ENCODE measurements around the gene CALCR. TPM values are rescaled to one million over a fixed set of nuclear protein-coding genes. Genes with fewer than 3 reads are reported as not detected.

CALCR gene
- total RNA-seq (2014; rRNA removed; shearing (Covaris generic); ENCODE audit: low replicate concordance) = not detected in 2 replicates

DNA sequence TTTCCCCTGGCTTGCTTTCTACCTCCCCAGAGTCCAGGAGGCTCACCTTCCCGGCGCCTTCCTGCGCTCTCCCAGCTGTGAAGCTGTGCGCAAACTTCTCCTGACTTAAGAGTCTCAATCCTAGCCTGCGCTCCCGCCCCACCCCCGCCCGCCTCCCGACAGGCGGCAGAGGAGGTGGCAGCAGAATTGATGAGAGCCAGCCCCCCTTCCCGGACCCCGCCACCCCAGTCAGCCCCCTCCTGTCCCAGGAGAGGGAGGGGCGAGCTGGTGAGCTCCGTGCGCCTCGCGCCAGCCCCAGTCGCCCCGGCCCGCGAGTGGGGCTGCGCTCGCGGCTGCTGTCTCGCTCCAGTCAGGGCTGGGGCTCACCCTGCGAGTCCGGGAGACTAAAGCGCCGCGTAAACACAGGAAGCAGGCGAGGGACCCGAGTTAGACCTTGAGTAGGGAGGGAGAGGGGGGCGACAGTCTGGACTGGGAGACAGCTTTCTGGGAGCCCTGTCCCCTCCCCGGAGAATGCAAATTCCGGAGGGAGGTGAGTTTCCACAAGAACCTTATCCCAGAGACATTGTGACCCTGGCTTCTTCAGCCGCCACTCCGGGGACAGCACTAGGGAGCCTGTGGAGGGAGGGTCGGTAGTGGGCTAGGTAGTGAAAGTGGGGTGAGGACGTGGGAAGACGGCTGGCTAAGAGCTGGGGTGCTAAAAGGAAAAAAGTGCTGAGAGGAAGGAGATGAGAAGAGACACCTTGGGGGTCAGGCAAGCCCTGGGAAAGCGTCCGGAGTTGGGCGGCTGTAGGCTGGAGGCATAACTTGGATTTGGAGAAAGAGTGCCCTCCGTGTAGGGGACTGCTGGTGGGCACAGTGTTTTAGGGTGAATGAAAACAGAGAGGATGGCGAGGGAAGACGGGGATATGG lies at the start of gene CALCR:
Gene CALCR, minus strand, starts transcription at position 79 of the 909 bp plus-strand sequence. CDS start 87,743 bp downstream, outside the sequence.
- H3K4me3 ChIP-seq (ENCODE audit: low read length) = no peak within 1 kb of the TSS
- no peak for DNase-seq
- no peaks in the 10 kb centered on the region for H4K20me1 ChIP-seq (ENCODE audit: insufficient read depth, low read depth, low read length)
- H3K9ac ChIP-seq (ENCODE audit: low read length) = no peak within 1 kb of the TSS
- no peaks in the 10 kb centered on the region for H3K36me3 ChIP-seq (ENCODE audit: insufficient read depth, low read length)
- H3K79me2 ChIP-seq (ENCODE audit: low read length) = no peaks in the 10 kb centered on the region
- H3K27ac ChIP-seq (ENCODE audit: low read length) = no peak within 1 kb of the TSS
- no peaks in the 10 kb centered on the region for H3K4me1 ChIP-seq (ENCODE audit: low read length)
- no peaks in the 10 kb centered on the region for H3K9me3 ChIP-seq (ENCODE audit: low read length)
- no peak within 1 kb of the TSS for H3K4me2 ChIP-seq (ENCODE audit: low read depth, low read length, poor library complexity, severe bottlenecking)
- no peaks in the 10 kb centered on the region for H3K9me2 ChIP-seq (replicated peaks; ENCODE audit: insufficient read depth, low read length)
- H3K27me3 ChIP-seq (ENCODE audit: low read length) = no peaks in the 10 kb centered on the region
- no peak within 1 kb of the TSS for H2AFZ ChIP-seq (ENCODE audit: low read length)

DNA sequence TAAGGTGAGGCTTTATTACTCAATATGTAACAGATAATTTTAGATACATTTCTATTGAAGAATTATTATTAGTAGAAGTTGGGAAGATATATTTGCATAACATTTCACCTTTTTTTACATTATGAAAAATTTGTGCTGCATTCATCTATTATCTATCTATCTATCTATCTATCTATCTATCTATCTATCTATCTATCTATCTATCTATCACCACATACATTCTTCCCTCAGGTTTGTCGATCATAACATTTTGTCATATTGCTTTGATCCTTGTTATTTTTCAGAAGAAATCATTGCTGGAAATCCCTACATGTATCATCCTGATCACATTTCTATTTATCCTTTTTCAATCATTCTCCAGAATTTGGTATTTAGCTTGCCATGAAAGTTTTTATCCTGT lies 49.3 kb upstream of the CALCR start:
- H3K9me3 ChIP-seq (ENCODE audit: low read length) = no peaks in the 10 kb centered on the region
- H3K27me3 ChIP-seq (ENCODE audit: low read length) = no peaks in the 10 kb centered on the region
- H3K9ac ChIP-seq (ENCODE audit: low read length) = no peak overlapping the region
- no peaks in the 10 kb centered on the region for H3K79me2 ChIP-seq (ENCODE audit: low read length)
- no peak overlapping the region for H2AFZ ChIP-seq (ENCODE audit: low read length)
- H4K20me1 ChIP-seq (ENCODE audit: insufficient read depth, low read depth, low read length) = no peaks in the 10 kb centered on the region
- no peaks in the 10 kb centered on the region for H3K9me2 ChIP-seq (replicated peaks; ENCODE audit: insufficient read depth, low read length)
- H3K4me3 ChIP-seq (ENCODE audit: low read length) = no peak overlapping the region
- no peak overlapping the region for H3K27ac ChIP-seq (ENCODE audit: low read length)
- H3K4me1 ChIP-seq (ENCODE audit: low read length) = peaks cover 6% of the 10 kb centered on the region; the same call in 1 of the 2 replicates
- no peaks in the 10 kb centered on the region for H3K36me3 ChIP-seq (ENCODE audit: insufficient read depth, low read length)
- DNase-seq = no peak
- H3K4me2 ChIP-seq (ENCODE audit: low read depth, low read length, poor library complexity, severe bottlenecking) = no peak overlapping the region

- Histone ChIP-seq H4K20me1 (ENCODE audit: insufficient read depth, low read depth, low read length) (no peaks in the 10 kb centered on the region), H3K27me3 (ENCODE audit: low read length) (no peaks in the 10 kb centered on the region), H3K27ac (ENCODE audit: low read length) (no peak overlapping the region), H3K4me1 (ENCODE audit: low read length) (peaks cover 6% of the 10 kb centered on the region; the same call in 1 of the 2 replicates), H3K9me3 (ENCODE audit: low read length) (no peaks in the 10 kb centered on the region), H3K9ac (ENCODE audit: low read length) (no peak overlapping the region), H3K4me2 (ENCODE audit: low read depth, low read length, poor library complexity, severe bottlenecking) (no peak overlapping the region), H2AFZ (ENCODE audit: low read length) (0 out of 2 replicates have a peak overlapping the region, but pooled peaks have one; percentile 12), H3K79me2 (ENCODE audit: low read length) (no peaks in the 10 kb centered on the region), H3K36me3 (ENCODE audit: insufficient read depth, low read length) (no peaks in the 10 kb centered on the region), H3K4me3 (ENCODE audit: low read length) (no peak overlapping the region), H3K9me2 (replicated peaks; ENCODE audit: insufficient read depth, low read length) (no peaks in the 10 kb centered on the region)
- peak; percentile 65 for DNase-seq
Observed at GRCh38 chr7:93622036-93623033, 47.8 kb upstream of the CALCR start.

GRCh38 chr7:93620864-93621263 lies 46.3 kb upstream of the CALCR start:
- H4K20me1 ChIP-seq (ENCODE audit: insufficient read depth, low read depth, low read length) = no peaks in the 10 kb centered on the region
- no peak overlapping the region for H3K4me2 ChIP-seq (ENCODE audit: low read depth, low read length, poor library complexity, severe bottlenecking)
- no peak overlapping the region for H3K4me3 ChIP-seq (ENCODE audit: low read length)
- peaks cover 6% of the 10 kb centered on the region; the same call in 1 of the 2 replicates for H3K4me1 ChIP-seq (ENCODE audit: low read length)
- no peaks in the 10 kb centered on the region for H3K27me3 ChIP-seq (ENCODE audit: low read length)
- H3K36me3 ChIP-seq (ENCODE audit: insufficient read depth, low read length) = no peaks in the 10 kb centered on the region
- no peaks in the 10 kb centered on the region for H3K9me2 ChIP-seq (replicated peaks; ENCODE audit: insufficient read depth, low read length)
- no peak overlapping the region for H3K9ac ChIP-seq (ENCODE audit: low read length)
- H3K27ac ChIP-seq (ENCODE audit: low read length) = no peak overlapping the region
- H2AFZ ChIP-seq (ENCODE audit: low read length) = no peak overlapping the region
- DNase-seq = no peak
- no peaks in the 10 kb centered on the region for H3K79me2 ChIP-seq (ENCODE audit: low read length)
- no peaks in the 10 kb centered on the region for H3K9me3 ChIP-seq (ENCODE audit: low read length)

DNA sequence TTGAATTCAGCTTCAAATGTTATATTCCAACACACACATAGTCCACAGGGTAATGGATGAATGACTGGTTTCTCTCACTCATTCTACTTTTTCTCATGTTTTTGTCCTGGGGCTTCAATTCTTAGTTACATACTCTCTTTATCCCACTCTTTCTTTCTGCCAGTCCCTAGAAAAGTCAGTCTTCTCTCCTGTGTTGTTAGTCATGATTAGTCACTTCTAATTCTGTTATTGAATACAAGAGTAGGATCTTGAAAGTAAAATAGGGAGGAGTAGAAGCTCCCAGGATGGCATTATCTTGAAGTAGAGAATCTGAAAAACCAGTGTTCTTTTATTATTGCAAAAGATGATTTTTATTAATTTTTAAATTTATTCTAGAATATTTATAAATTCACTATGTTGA lies 45.5 kb upstream of the CALCR start:
- no peaks in the 10 kb centered on the region for H3K9me2 ChIP-seq (replicated peaks; ENCODE audit: insufficient read depth, low read length)
- no peaks in the 10 kb centered on the region for H3K79me2 ChIP-seq (ENCODE audit: low read length)
- H3K27ac ChIP-seq (ENCODE audit: low read length) = no peak overlapping the region
- H2AFZ ChIP-seq (ENCODE audit: low read length) = no peak overlapping the region
- H3K4me1 ChIP-seq (ENCODE audit: low read length) = peaks cover 6% of the 10 kb centered on the region; the same call in 1 of the 2 replicates
- H4K20me1 ChIP-seq (ENCODE audit: insufficient read depth, low read depth, low read length) = no peaks in the 10 kb centered on the region
- no peak overlapping the region for H3K9ac ChIP-seq (ENCODE audit: low read length)
- H3K9me3 ChIP-seq (ENCODE audit: low read length) = no peaks in the 10 kb centered on the region
- DNase-seq = no peak
- H3K4me2 ChIP-seq (ENCODE audit: low read depth, low read length, poor library complexity, severe bottlenecking) = no peak overlapping the region
- no peaks in the 10 kb centered on the region for H3K36me3 ChIP-seq (ENCODE audit: insufficient read depth, low read length)
- H3K4me3 ChIP-seq (ENCODE audit: low read length) = no peak overlapping the region
- H3K27me3 ChIP-seq (ENCODE audit: low read length) = no peaks in the 10 kb centered on the region

GRCh38 chr7:93601363-93601762 lies 26.8 kb upstream of the CALCR start:
- no peaks in the 10 kb centered on the region for H3K36me3 ChIP-seq (ENCODE audit: insufficient read depth, low read length)
- no peaks in the 10 kb centered on the region for H3K4me1 ChIP-seq (ENCODE audit: low read length)
- no peak overlapping the region for H2AFZ ChIP-seq (ENCODE audit: low read length)
- H3K79me2 ChIP-seq (ENCODE audit: low read length) = no peaks in the 10 kb centered on the region
- no peaks in the 10 kb centered on the region for H3K9me2 ChIP-seq (replicated peaks; ENCODE audit: insufficient read depth, low read length)
- H3K4me2 ChIP-seq (ENCODE audit: low read depth, low read length, poor library complexity, severe bottlenecking) = no peak overlapping the region
- no peaks in the 10 kb centered on the region for H3K27me3 ChIP-seq (ENCODE audit: low read length)
- no peak overlapping the region for H3K27ac ChIP-seq (ENCODE audit: low read length)
- no peak for DNase-seq
- H4K20me1 ChIP-seq (ENCODE audit: insufficient read depth, low read depth, low read length) = no peaks in the 10 kb centered on the region
- H3K4me3 ChIP-seq (ENCODE audit: low read length) = no peak overlapping the region
- H3K9ac ChIP-seq (ENCODE audit: low read length) = no peak overlapping the region
- H3K9me3 ChIP-seq (ENCODE audit: low read length) = no peaks in the 10 kb centered on the region

DNA sequence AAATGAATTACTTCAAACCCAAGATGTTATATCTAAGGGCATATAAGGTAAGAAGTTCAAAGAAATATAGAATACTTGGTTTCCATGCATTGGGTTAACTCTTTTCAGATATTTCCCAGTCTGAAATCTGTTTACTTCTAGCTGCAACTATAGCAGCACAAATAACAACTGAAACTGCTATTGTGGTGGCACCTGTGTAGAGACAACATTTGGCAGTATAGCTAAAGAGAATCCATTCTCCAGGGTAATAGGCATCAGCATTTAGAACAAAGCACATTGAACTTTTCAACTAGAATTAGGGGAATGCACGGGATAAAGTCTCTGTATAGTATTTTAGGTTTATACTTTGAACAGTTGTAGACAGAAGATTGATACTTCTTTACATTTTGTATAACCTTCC lies 19.7 kb upstream of the CALCR start:
- Histone ChIP-seq H3K9me2 (replicated peaks; ENCODE audit: insufficient read depth, low read length) (no peaks in the 10 kb centered on the region), H3K79me2 (ENCODE audit: low read length) (no peaks in the 10 kb centered on the region), H3K4me3 (ENCODE audit: low read length) (no peak overlapping the region), H3K9ac (ENCODE audit: low read length) (no peak overlapping the region), H3K4me1 (ENCODE audit: low read length) (no peaks in the 10 kb centered on the region), H3K9me3 (ENCODE audit: low read length) (no peaks in the 10 kb centered on the region), H3K27ac (ENCODE audit: low read length) (no peak overlapping the region), H3K4me2 (ENCODE audit: low read depth, low read length, poor library complexity, severe bottlenecking) (no peak overlapping the region), H2AFZ (ENCODE audit: low read length) (no peak overlapping the region), H3K36me3 (ENCODE audit: insufficient read depth, low read length) (no peaks in the 10 kb centered on the region), H4K20me1 (ENCODE audit: insufficient read depth, low read depth, low read length) (no peaks in the 10 kb centered on the region), H3K27me3 (ENCODE audit: low read length) (no peaks in the 10 kb centered on the region)
- DNase-seq = no peak

Measured in Karpas-422 (cell line).